Neural cell (in vitro differentiated cells): ENCODE data around the gene PRKCE. TPM values are rescaled to one million over a fixed set of nuclear protein-coding genes. Genes with fewer than 3 reads are reported as not detected.

Experiments used
- H2AFZ ChIP-seq: fragments of 200-600, 300-800 bp; sonication (generic), shearing (Covaris generic); 2 replicates; pipeline ENCODE4 v1.6.0; 2014; ENCODE audit warnings: low read depth, mild to moderate bottlenecking, antibody characterized with exemption, low read length, moderate library complexity
- H3F3A ChIP-seq: fragments of 200-600 bp; shearing (Covaris generic); 2 replicates; pipeline ENCODE4 v1.6.1; 2016; ENCODE audit warnings: mild to moderate bottlenecking, moderate library complexity, mixed read lengths, antibody characterized with exemption, low read length; ENCODE audit not compliant: insufficient read depth, poor library complexity, severe bottlenecking
- H3K27ac ChIP-seq: fragments of 200-600, 300-800 bp; sonication (generic), shearing (Covaris generic); 2 replicates; pipeline ENCODE4 v1.5.1; 2014; ENCODE audit warnings: mild to moderate bottlenecking, low read length, moderate library complexity
- H3K27me3 ChIP-seq: fragments of 300-800, 200-600 bp; sonication (generic), shearing (Covaris generic); 2 replicates; pipeline ENCODE4 v1.6.0; 2014; ENCODE audit warnings: mild to moderate bottlenecking, low read depth, low read length, moderate library complexity; ENCODE audit not compliant: insufficient read depth
- H3K36me3 ChIP-seq: fragments of 300-800, 200-600 bp; sonication (generic), shearing (Covaris generic); 2 replicates; pipeline ENCODE4 v1.5.1; 2014; ENCODE audit warnings: mild to moderate bottlenecking, antibody characterized with exemption, low read length, moderate library complexity; ENCODE audit not compliant: insufficient read depth
- H3K4me2 ChIP-seq: fragments of 300-800, 200-600 bp; sonication (generic), shearing (Covaris generic); 2 replicates; pipeline ENCODE4 v1.6.0; 2014; ENCODE audit warnings: mild to moderate bottlenecking, low read length
- H3K4me3 ChIP-seq: fragments of 300-800, 200-600 bp; sonication (generic), shearing (Covaris generic); 2 replicates; pipeline ENCODE4 v1.5.1; 2014; ENCODE audit warnings: mild to moderate bottlenecking, low read length, moderate library complexity
- H3K79me2 ChIP-seq: fragments of 200-600 bp; shearing (Covaris generic); replicated peaks from 2 replicates; pipeline ENCODE4 v1.6.0; 2014; ENCODE audit warnings: mild to moderate bottlenecking, low read length, moderate library complexity; ENCODE audit not compliant: insufficient read depth
- H3K9ac ChIP-seq: fragments of 300-800, 200-600 bp; sonication (generic), shearing (Covaris generic); 2 replicates; pipeline ENCODE4 v1.6.1; 2016; ENCODE audit warnings: mild to moderate bottlenecking, low read length, mixed read lengths
- H3K9me2 ChIP-seq: fragments of 200-600 bp; shearing (Covaris generic); 2 replicates; pipeline ENCODE4 v1.6.1; 2016; ENCODE audit warnings: mild to moderate bottlenecking, low read length, mixed read lengths; ENCODE audit not compliant: insufficient read depth
- H3K9me3 ChIP-seq: fragments of 200-600, 300-800 bp; sonication (generic), shearing (Covaris generic); 2 replicates; pipeline ENCODE4 v1.6.1; 2016; ENCODE audit warnings: mild to moderate bottlenecking, mixed run types, low read length, moderate library complexity, mixed read lengths
- H4K20me1 ChIP-seq: fragments of 200-600 bp; shearing (Covaris generic); 2 replicates; pipeline ENCODE4 v1.6.1; 2016; ENCODE audit warnings: mild to moderate bottlenecking, mixed run types; ENCODE audit not compliant: insufficient read depth
- EP300 ChIP-seq: fragments of 450-650 bp; conservative IDR thresholded peaks from 2 replicates; pipeline ENCODE4 v1.6.1; 2014; ENCODE audit warnings: antibody characterized with exemption, mild to moderate bottlenecking, moderate library complexity; ENCODE audit not compliant: poor library complexity, severe bottlenecking
- EZH2 ChIP-seq: fragments of 200-600, 300-800 bp; shearing (Covaris generic), sonication (generic); IDR thresholded peaks from 2 replicates; pipeline ENCODE4 v1.6.1; 2014; ENCODE audit warnings: antibody characterized with exemption, low read length, borderline replicate concordance, mild to moderate bottlenecking; ENCODE audit not compliant: insufficient read depth, poor library complexity, severe bottlenecking
- MXI1 ChIP-seq: fragments of 450-650 bp; conservative IDR thresholded peaks from 2 replicates; pipeline ENCODE4 v1.6.1; 2014; ENCODE audit warnings: antibody characterized with exemption, mild to moderate bottlenecking; ENCODE audit not compliant: poor library complexity, severe bottlenecking
- POLR2AphosphoS5 ChIP-seq: IDR thresholded peaks from 2 replicates; pipeline ENCODE4 v1.6.1; 2012
- RAD21 ChIP-seq: fragments of 450-650 bp; conservative IDR thresholded peaks from 2 replicates; pipeline ENCODE4 v1.6.1; 2014; ENCODE audit warnings: antibody characterized with exemption, mild to moderate bottlenecking, moderate library complexity
- SMC3 ChIP-seq: fragments of 450-650 bp; conservative IDR thresholded peaks from 2 replicates; pipeline ENCODE4 v1.6.1; 2014; ENCODE audit warnings: antibody characterized with exemption, mild to moderate bottlenecking, moderate library complexity; ENCODE audit not compliant: poor library complexity
- TAF1 ChIP-seq: IDR thresholded peaks from 2 replicates; pipeline ENCODE4 v1.6.1; 2012; ENCODE audit warnings: low read depth
- polyA plus RNA-seq: library from polyadenylated mRNA; depleted of rRNA; stranded (reverse); fragments of >200 nt; gene quantifications from 2 replicates; pipeline ENCODE4 v1.2.3, GENCODE V29; 2014
- TF ChIP-seq, protein P1 (sequence below): IDR thresholded peaks from 2 replicates; pipeline ENCODE4 v1.6.1; 2012; ENCODE audit warnings: borderline replicate concordance
- TF ChIP-seq, protein P2 (sequence below): fragments of 450-650 bp; IDR thresholded peaks from 2 replicates; pipeline ENCODE4 v1.5.1; 2014; ENCODE audit warnings: antibody characterized with exemption, mild to moderate bottlenecking, moderate library complexity; ENCODE audit not compliant: poor library complexity, severe bottlenecking

PRKCE gene
- polyA plus RNA-seq, 1 donor from 2014 or later, result 5.4 TPM

DNA sequence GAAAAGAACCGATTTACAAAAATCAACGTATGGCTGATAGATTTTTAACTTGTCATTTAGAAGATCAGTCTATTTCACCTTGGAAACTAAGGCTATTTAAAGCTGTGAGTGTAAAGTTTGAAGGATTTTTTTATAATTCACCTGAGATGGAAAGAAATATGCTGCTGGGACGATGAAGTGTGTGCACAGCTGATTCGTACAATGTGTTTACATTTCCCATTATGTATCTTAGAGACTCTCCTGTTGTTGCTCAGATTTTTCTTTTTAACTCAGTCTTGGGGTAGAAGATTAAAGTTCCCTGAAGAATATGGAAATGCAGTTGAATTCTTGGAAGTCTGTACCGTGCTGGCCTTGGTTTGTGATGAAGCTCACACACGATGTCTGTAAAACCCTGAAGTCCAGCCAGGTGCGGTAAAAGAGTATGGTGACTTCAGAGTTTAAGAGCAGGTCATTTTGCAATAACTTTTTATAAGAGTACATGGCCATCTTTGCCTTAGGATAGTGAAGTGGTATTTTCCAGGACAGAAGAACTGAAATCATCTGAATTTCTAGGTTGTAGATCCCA lies 250.1 kb downstream of the PRKCE start:
- Histone ChIP-seq H3K79me2 (no peaks in the 10 kb centered on the region), H3K27me3 (no peaks in the 10 kb centered on the region), H3K4me2 (no peak overlapping the region), H4K20me1 (no peaks in the 10 kb centered on the region), H3K9me3 (no peaks in the 10 kb centered on the region), H2AFZ (no peak overlapping the region), H3K4me3 (no peak overlapping the region), H3K9ac (no peak overlapping the region), H3K9me2 (no peaks in the 10 kb centered on the region), H3K27ac (no peak overlapping the region), H3K36me3 (no peaks in the 10 kb centered on the region), H3F3A (no peaks in the 10 kb centered on the region)
- no peak for TF ChIP-seq MXI1
- no peak for TF ChIP-seq SMC3
- TF ChIP-seq, protein P1, sequence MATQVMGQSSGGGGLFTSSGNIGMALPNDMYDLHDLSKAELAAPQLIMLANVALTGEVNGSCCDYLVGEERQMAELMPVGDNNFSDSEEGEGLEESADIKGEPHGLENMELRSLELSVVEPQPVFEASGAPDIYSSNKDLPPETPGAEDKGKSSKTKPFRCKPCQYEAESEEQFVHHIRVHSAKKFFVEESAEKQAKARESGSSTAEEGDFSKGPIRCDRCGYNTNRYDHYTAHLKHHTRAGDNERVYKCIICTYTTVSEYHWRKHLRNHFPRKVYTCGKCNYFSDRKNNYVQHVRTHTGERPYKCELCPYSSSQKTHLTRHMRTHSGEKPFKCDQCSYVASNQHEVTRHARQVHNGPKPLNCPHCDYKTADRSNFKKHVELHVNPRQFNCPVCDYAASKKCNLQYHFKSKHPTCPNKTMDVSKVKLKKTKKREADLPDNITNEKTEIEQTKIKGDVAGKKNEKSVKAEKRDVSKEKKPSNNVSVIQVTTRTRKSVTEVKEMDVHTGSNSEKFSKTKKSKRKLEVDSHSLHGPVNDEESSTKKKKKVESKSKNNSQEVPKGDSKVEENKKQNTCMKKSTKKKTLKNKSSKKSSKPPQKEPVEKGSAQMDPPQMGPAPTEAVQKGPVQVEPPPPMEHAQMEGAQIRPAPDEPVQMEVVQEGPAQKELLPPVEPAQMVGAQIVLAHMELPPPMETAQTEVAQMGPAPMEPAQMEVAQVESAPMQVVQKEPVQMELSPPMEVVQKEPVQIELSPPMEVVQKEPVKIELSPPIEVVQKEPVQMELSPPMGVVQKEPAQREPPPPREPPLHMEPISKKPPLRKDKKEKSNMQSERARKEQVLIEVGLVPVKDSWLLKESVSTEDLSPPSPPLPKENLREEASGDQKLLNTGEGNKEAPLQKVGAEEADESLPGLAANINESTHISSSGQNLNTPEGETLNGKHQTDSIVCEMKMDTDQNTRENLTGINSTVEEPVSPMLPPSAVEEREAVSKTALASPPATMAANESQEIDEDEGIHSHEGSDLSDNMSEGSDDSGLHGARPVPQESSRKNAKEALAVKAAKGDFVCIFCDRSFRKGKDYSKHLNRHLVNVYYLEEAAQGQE, result no peak

DNA sequence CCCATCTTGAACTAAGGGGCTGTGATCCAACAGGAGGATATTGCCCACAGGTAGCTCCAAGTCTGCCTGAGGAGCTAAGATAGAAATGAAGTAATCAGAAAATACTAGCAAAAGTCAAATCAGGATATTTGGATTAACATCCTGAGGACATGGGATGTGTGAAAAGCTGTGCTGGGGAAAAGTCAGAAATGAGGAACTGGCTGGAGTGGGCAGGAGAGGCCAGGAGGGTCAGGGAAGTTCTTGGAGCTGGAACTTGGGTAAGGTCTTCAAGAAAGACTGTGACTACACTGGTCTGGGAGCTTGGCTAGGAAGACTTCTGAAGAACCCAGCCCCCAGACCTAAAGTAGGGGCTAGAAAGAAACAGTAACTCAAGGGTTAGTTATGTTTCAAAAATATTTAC lies 250.9 kb downstream of the PRKCE start:
- no peaks in the 10 kb centered on the region for H4K20me1 ChIP-seq
- no peaks in the 10 kb centered on the region for H3K9me3 ChIP-seq
- H3F3A ChIP-seq, result no peaks in the 10 kb centered on the region
- no peak overlapping the region for H3K4me3 ChIP-seq
- H3K79me2 ChIP-seq, result no peaks in the 10 kb centered on the region
- no peaks in the 10 kb centered on the region for H3K27me3 ChIP-seq
- TF ChIP-seq RAD21, result no peak
- TF ChIP-seq EZH2, result no peak
- no peak for TF ChIP-seq POLR2AphosphoS5
- TF ChIP-seq MXI1, result no peak
- TF ChIP-seq EP300, result no peak
- TF ChIP-seq, protein P2, sequence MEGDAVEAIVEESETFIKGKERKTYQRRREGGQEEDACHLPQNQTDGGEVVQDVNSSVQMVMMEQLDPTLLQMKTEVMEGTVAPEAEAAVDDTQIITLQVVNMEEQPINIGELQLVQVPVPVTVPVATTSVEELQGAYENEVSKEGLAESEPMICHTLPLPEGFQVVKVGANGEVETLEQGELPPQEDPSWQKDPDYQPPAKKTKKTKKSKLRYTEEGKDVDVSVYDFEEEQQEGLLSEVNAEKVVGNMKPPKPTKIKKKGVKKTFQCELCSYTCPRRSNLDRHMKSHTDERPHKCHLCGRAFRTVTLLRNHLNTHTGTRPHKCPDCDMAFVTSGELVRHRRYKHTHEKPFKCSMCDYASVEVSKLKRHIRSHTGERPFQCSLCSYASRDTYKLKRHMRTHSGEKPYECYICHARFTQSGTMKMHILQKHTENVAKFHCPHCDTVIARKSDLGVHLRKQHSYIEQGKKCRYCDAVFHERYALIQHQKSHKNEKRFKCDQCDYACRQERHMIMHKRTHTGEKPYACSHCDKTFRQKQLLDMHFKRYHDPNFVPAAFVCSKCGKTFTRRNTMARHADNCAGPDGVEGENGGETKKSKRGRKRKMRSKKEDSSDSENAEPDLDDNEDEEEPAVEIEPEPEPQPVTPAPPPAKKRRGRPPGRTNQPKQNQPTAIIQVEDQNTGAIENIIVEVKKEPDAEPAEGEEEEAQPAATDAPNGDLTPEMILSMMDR, result no peak
- TF ChIP-seq SMC3, result no peak
- no peak for TF ChIP-seq TAF1
- TF ChIP-seq, protein P1, result no peak
- H2AFZ ChIP-seq, result no peak overlapping the region
- no peak overlapping the region for H3K9ac ChIP-seq
- H3K27ac ChIP-seq, result no peak overlapping the region
- no peaks in the 10 kb centered on the region for H3K9me2 ChIP-seq
- H3K4me2 ChIP-seq, result no peak overlapping the region
- H3K36me3 ChIP-seq, result no peaks in the 10 kb centered on the region
